ENCODE measurements around the gene TMEM60. TPM values are rescaled to one million over a fixed set of nuclear protein-coding genes. Genes with fewer than 3 reads are reported as not detected.

Gene TMEM60
- total and polyA plus RNA-seq, 10 of the 15 experiments (the other 5 are each of a cell fraction or from before 2014, with no cell fraction given), result 13.2 to 94.2 (median 30.2) TPM

- Histone ChIP-seq H3K27ac (ENCODE audit: control insufficient read depth, insufficient read depth) (no peak overlapping the region), H3K9me3 (replicated peaks; ENCODE audit: control insufficient read depth, insufficient read depth, low read length) (peaks cover 9% of the 10 kb centered on the region), H2AFZ (ENCODE audit: control insufficient read depth, low read depth, low read length) (no peak overlapping the region), H3K36me3 (ENCODE audit: control insufficient read depth in 2 of 2, insufficient read depth in 2 of 2, low read length in 1 of 2) (peaks cover 0 to 8% of the 10 kb centered on the region in 2 experiments; a peak in 2 of 4 replicates), H3K4me1 (ENCODE audit: control insufficient read depth, insufficient read depth, low read length) (no peaks in the 10 kb centered on the region), H3K9ac (ENCODE audit: control insufficient read depth, insufficient read depth, low read length) (no peak overlapping the region), H3K4me2 (ENCODE audit: control insufficient read depth, insufficient read depth) (no peak overlapping the region), H4K20me1 (ENCODE audit: control insufficient read depth, insufficient read depth) (no peaks in the 10 kb centered on the region), H3K27me3 (replicated peaks in 1 of 2; ENCODE audit: control insufficient read depth in 2 of 2, insufficient read depth in 2 of 2, low read length in 1 of 2) (no peaks in the 10 kb centered on the region), H3K4me3 (no peak overlapping the region), H3K79me2 (ENCODE audit: control insufficient read depth, insufficient read depth, low read length) (no peaks in the 10 kb centered on the region)
- ChIA-PET POLR2A (no interaction called here), RAD21 (ENCODE audit: unreplicated experiment) (no interaction called here), SMC1A (ENCODE audit: uncharacterized antibody, unreplicated experiment) (interaction anchor here (1.3 kb wide), 1 partner anchor 135 kb away, joined by 4 read pairs; no protein-coding TSS in a partner anchor), CTCF (no interaction called here)
- intact Hi-C loops (cut with micrococcal nuclease; ENCODE audit: unreplicated experiment), result no loop called here
- DNase-seq (ENCODE audit: low read depth, low spot score) (no peak), ATAC-seq (no peak), FAIRE-seq (no peak)
- in situ Hi-C loops (cut with MboI), result no loop called here
- no peak for TF ChIP-seq PAX8 (IDR thresholded peaks at IDR 0.05)
- TF ChIP-seq RBBP5 (conservative IDR thresholded peaks at IDR 0.05), result no peak
- no peak for TF ChIP-seq CREM (IDR thresholded peaks at IDR 0.05; ENCODE audit: low read depth)
- TF ChIP-seq RFX5 (IDR thresholded peaks at IDR 0.05; ENCODE audit: low read depth, low read length), result no peak
- no TSS peak for BruUV-seq (replicated peaks)
These were observed 11.5 kb downstream of the TMEM60 start for GRCh38 chr7:77786741-77787140.

- WGBS (ENCODE audit: insufficient coverage, insufficient replicate concordance, low lambda C conversion rate, missing lambda C conversion rate), result 100% methylated on average over 3 of the region's 3 CpGs
- Histone ChIP-seq H3K9me3 (replicated peaks; ENCODE audit: control insufficient read depth, insufficient read depth, low read length) (peaks cover 9% of the 10 kb centered on the region), H4K20me1 (ENCODE audit: control insufficient read depth, insufficient read depth) (no peaks in the 10 kb centered on the region), H3K27ac (ENCODE audit: control insufficient read depth, insufficient read depth) (no peak overlapping the region), H3K4me2 (ENCODE audit: control insufficient read depth, insufficient read depth) (no peak overlapping the region), H3K27me3 (replicated peaks in 1 of 2; ENCODE audit: control insufficient read depth in 2 of 2, insufficient read depth in 2 of 2, low read length in 1 of 2) (no peaks in the 10 kb centered on the region), H3K36me3 (ENCODE audit: control insufficient read depth in 2 of 2, insufficient read depth in 2 of 2, low read length in 1 of 2) (peaks cover 0 to 9% of the 10 kb centered on the region in 2 experiments; a peak in 2 of 4 replicates), H3K4me1 (ENCODE audit: control insufficient read depth, insufficient read depth, low read length) (no peaks in the 10 kb centered on the region), H3K79me2 (ENCODE audit: control insufficient read depth, insufficient read depth, low read length) (no peaks in the 10 kb centered on the region), H3K9ac (ENCODE audit: control insufficient read depth, insufficient read depth, low read length) (no peak overlapping the region), H3K4me3 (no peak overlapping the region), H2AFZ (ENCODE audit: control insufficient read depth, low read depth, low read length) (no peak overlapping the region)
- intact Hi-C loops (cut with micrococcal nuclease; ENCODE audit: unreplicated experiment), result no loop called here
- SMC1A ChIA-PET (ENCODE audit: uncharacterized antibody, unreplicated experiment), result interaction anchor here (0.9 kb wide), 1 partner anchor 18 kb away, joined by 3 read pairs; no protein-coding TSS in a partner anchor
- in situ Hi-C loops (cut with MboI), result no loop called here
- CTCF ChIA-PET, result no interaction called here
- POLR2A ChIA-PET, result no interaction called here
- no peak for FAIRE-seq
- ATAC-seq, result no peak
- no TSS peak for BruUV-seq (replicated peaks)
- RAD21 ChIA-PET (ENCODE audit: unreplicated experiment), result no interaction called here
- no peak for DNase-seq (ENCODE audit: low read depth, low spot score)
- no peak for TF ChIP-seq RUNX3 (IDR thresholded peaks at IDR 0.05; ENCODE audit: low read length)
- no peak for TF ChIP-seq CREB1 (IDR thresholded peaks at IDR 0.05; ENCODE audit: low read depth)
- no peak for TF ChIP-seq USF1 (IDR thresholded peaks at IDR 0.05; ENCODE audit: borderline replicate concordance, extremely low read length, insufficient read depth, low read depth, low read length)
- TF ChIP-seq ZBED1 (IDR thresholded peaks at IDR 0.05; ENCODE audit: borderline replicate concordance), result no peak
- no peak for TF ChIP-seq PKNOX1 (IDR thresholded peaks at IDR 0.05)
- no peak for TF ChIP-seq JUNB (IDR thresholded peaks at IDR 0.05)
- TF ChIP-seq, protein P1, sequence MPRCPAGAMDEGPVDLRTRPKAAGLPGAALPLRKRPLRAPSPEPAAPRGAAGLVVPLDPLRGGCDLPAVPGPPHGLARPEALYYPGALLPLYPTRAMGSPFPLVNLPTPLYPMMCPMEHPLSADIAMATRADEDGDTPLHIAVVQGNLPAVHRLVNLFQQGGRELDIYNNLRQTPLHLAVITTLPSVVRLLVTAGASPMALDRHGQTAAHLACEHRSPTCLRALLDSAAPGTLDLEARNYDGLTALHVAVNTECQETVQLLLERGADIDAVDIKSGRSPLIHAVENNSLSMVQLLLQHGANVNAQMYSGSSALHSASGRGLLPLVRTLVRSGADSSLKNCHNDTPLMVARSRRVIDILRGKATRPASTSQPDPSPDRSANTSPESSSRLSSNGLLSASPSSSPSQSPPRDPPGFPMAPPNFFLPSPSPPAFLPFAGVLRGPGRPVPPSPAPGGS (IDR thresholded peaks at IDR 0.05; ENCODE audit: borderline replicate concordance, insufficient read depth, low read depth, low read length, poor library complexity, severe bottlenecking), result no peak
- TF ChIP-seq NFYB (IDR thresholded peaks at IDR 0.05; ENCODE audit: insufficient read depth, low read depth, low read length), result no peak
- no peak for TF ChIP-seq HDGF (IDR thresholded peaks at IDR 0.05)
- TF ChIP-seq NR2C1 (IDR thresholded peaks at IDR 0.05), result no peak
- no peak for TF ChIP-seq IRF5 (IDR thresholded peaks at IDR 0.05; ENCODE audit: borderline replicate concordance)
- no peak for TF ChIP-seq STAT1 (conservative IDR thresholded peaks at IDR 0.05)
These were observed 12.2 kb downstream of the TMEM60 start for GRCh38 chr7:77786018-77786417.
